ENCODE measurements around the gene DPYSL4.

DPYSL4 gene

GRCh38 chr10:132151951-132152505 lies 34.7 kb upstream of the DPYSL4 start:
- peaks cover 6% of the 10 kb centered on the region for H3K27me3 ChIP-seq (ENCODE audit: control insufficient read depth, insufficient read depth, low read length)
- no peak overlapping the region for H3K4me2 ChIP-seq (ENCODE audit: low read length)
- no peaks in the 10 kb centered on the region for H3K9me3 ChIP-seq (replicated peaks; ENCODE audit: low read length)
- H3K4me3 ChIP-seq (ENCODE audit: low read length), result no peak overlapping the region
- no peak overlapping the region for H3K9ac ChIP-seq (ENCODE audit: low read depth, low read length)
- H3K4me1 ChIP-seq (ENCODE audit: control insufficient read depth, insufficient read depth, low read length), result no peaks in the 10 kb centered on the region
- H3K36me3 ChIP-seq (ENCODE audit: insufficient read depth, low read length), result no peaks in the 10 kb centered on the region

- H3K4me1 ChIP-seq (ENCODE audit: control insufficient read depth, insufficient read depth, low read length), result no peaks in the 10 kb centered on the region
- peaks cover 4% of the 10 kb centered on the region for H3K27me3 ChIP-seq (ENCODE audit: control insufficient read depth, insufficient read depth, low read length)
- no peak overlapping the region for H3K4me2 ChIP-seq (ENCODE audit: low read length)
- H3K4me3 ChIP-seq (ENCODE audit: low read length), result no peak overlapping the region
- H3K36me3 ChIP-seq (ENCODE audit: insufficient read depth, low read length), result no peaks in the 10 kb centered on the region
- H3K9ac ChIP-seq (ENCODE audit: low read depth, low read length), result no peak overlapping the region
- H3K9me3 ChIP-seq (replicated peaks; ENCODE audit: low read length), result no peaks in the 10 kb centered on the region
Measured at GRCh38 chr10:132152896-132153580, 33.7 kb upstream of the DPYSL4 start.

GRCh38 chr10:132153616-132154217 lies 33.0 kb upstream of the DPYSL4 start:
- H3K4me3 ChIP-seq (ENCODE audit: low read length), result no peak overlapping the region
- peaks cover 4% of the 10 kb centered on the region for H3K27me3 ChIP-seq (ENCODE audit: control insufficient read depth, insufficient read depth, low read length)
- no peaks in the 10 kb centered on the region for H3K4me1 ChIP-seq (ENCODE audit: control insufficient read depth, insufficient read depth, low read length)
- no peaks in the 10 kb centered on the region for H3K36me3 ChIP-seq (ENCODE audit: insufficient read depth, low read length)
- no peak overlapping the region for H3K4me2 ChIP-seq (ENCODE audit: low read length)
- H3K9me3 ChIP-seq (replicated peaks; ENCODE audit: low read length), result no peaks in the 10 kb centered on the region
- no peak overlapping the region for H3K9ac ChIP-seq (ENCODE audit: low read depth, low read length)

- H3K36me3 ChIP-seq (ENCODE audit: insufficient read depth, low read length), result no peaks in the 10 kb centered on the region
Measured at GRCh38 chr10:132154440-132154839, 32.3 kb upstream of the DPYSL4 start.

GRCh38 chr10:132154931-132155330 lies 31.8 kb upstream of the DPYSL4 start:
- peaks cover 4% of the 10 kb centered on the region for H3K27me3 ChIP-seq (ENCODE audit: control insufficient read depth, insufficient read depth, low read length)
- no peak overlapping the region for H3K4me3 ChIP-seq (ENCODE audit: low read length)
- no peaks in the 10 kb centered on the region for H3K9me3 ChIP-seq (replicated peaks; ENCODE audit: low read length)
- H3K9ac ChIP-seq (ENCODE audit: low read depth, low read length), result no peak overlapping the region
- no peaks in the 10 kb centered on the region for H3K36me3 ChIP-seq (ENCODE audit: insufficient read depth, low read length)
- H3K4me1 ChIP-seq (ENCODE audit: control insufficient read depth, insufficient read depth, low read length), result no peaks in the 10 kb centered on the region
- no peak overlapping the region for H3K4me2 ChIP-seq (ENCODE audit: low read length)

More at GRCh38 chr10:132154440-132154839, 32.3 kb upstream of the DPYSL4 start:
- no peak overlapping the region for H3K4me3 ChIP-seq (ENCODE audit: low read length)
- H3K4me2 ChIP-seq (ENCODE audit: low read length), result no peak overlapping the region
- no peaks in the 10 kb centered on the region for H3K9me3 ChIP-seq (replicated peaks; ENCODE audit: low read length)
- no peaks in the 10 kb centered on the region for H3K4me1 ChIP-seq (ENCODE audit: control insufficient read depth, insufficient read depth, low read length)
- no peak overlapping the region for H3K9ac ChIP-seq (ENCODE audit: low read depth, low read length)
- peaks cover 4% of the 10 kb centered on the region for H3K27me3 ChIP-seq (ENCODE audit: control insufficient read depth, insufficient read depth, low read length)

- H3K9ac ChIP-seq (ENCODE audit: low read depth, low read length), result no peak overlapping the region
- H3K4me1 ChIP-seq (ENCODE audit: control insufficient read depth, insufficient read depth, low read length), result no peaks in the 10 kb centered on the region
- H3K36me3 ChIP-seq (ENCODE audit: insufficient read depth, low read length), result no peaks in the 10 kb centered on the region
- peaks cover 4% of the 10 kb centered on the region for H3K27me3 ChIP-seq (ENCODE audit: control insufficient read depth, insufficient read depth, low read length)
- H3K4me2 ChIP-seq (ENCODE audit: low read length), result no peak overlapping the region
- no peak overlapping the region for H3K4me3 ChIP-seq (ENCODE audit: low read length)
- H3K9me3 ChIP-seq (replicated peaks; ENCODE audit: low read length), result no peaks in the 10 kb centered on the region
Measured at GRCh38 chr10:132155723-132156381, 30.9 kb upstream of the DPYSL4 start.

- Histone ChIP-seq H3K4me3 (ENCODE audit: low read length) (no peak overlapping the region), H3K4me1 (ENCODE audit: control insufficient read depth, insufficient read depth, low read length) (no peaks in the 10 kb centered on the region), H3K36me3 (ENCODE audit: insufficient read depth, low read length) (no peaks in the 10 kb centered on the region), H3K9ac (ENCODE audit: low read depth, low read length) (no peak overlapping the region), H3K27me3 (ENCODE audit: control insufficient read depth, insufficient read depth, low read length) (peaks cover 4% of the 10 kb centered on the region), H3K9me3 (replicated peaks; ENCODE audit: low read length) (no peaks in the 10 kb centered on the region), H3K4me2 (ENCODE audit: low read length) (no peak overlapping the region)
Measured at GRCh38 chr10:132156382-132156781, 30.4 kb upstream of the DPYSL4 start.

GRCh38 chr10:132157101-132157500 lies 29.6 kb upstream of the DPYSL4 start:
- H3K4me1 ChIP-seq (ENCODE audit: control insufficient read depth, insufficient read depth, low read length), result no peaks in the 10 kb centered on the region
- no peak overlapping the region for H3K9ac ChIP-seq (ENCODE audit: low read depth, low read length)
- no peaks in the 10 kb centered on the region for H3K36me3 ChIP-seq (ENCODE audit: insufficient read depth, low read length)
- peaks cover 4% of the 10 kb centered on the region for H3K27me3 ChIP-seq (ENCODE audit: control insufficient read depth, insufficient read depth, low read length)
- H3K9me3 ChIP-seq (replicated peaks; ENCODE audit: low read length), result no peaks in the 10 kb centered on the region
- H3K4me2 ChIP-seq (ENCODE audit: low read length), result no peak overlapping the region
- H3K4me3 ChIP-seq (ENCODE audit: low read length), result no peak overlapping the region

- H3K9me3 ChIP-seq (replicated peaks; ENCODE audit: low read length), result no peaks in the 10 kb centered on the region
- peaks cover 4% of the 10 kb centered on the region for H3K27me3 ChIP-seq (ENCODE audit: control insufficient read depth, insufficient read depth, low read length)
- H3K36me3 ChIP-seq (ENCODE audit: insufficient read depth, low read length), result no peaks in the 10 kb centered on the region
- H3K4me3 ChIP-seq (ENCODE audit: low read length), result no peak overlapping the region
- no peak overlapping the region for H3K9ac ChIP-seq (ENCODE audit: low read depth, low read length)
- no peaks in the 10 kb centered on the region for H3K4me1 ChIP-seq (ENCODE audit: control insufficient read depth, insufficient read depth, low read length)
- H3K4me2 ChIP-seq (ENCODE audit: low read length), result no peak overlapping the region
Measured at GRCh38 chr10:132158122-132158741, 28.5 kb upstream of the DPYSL4 start.

- Histone ChIP-seq H3K4me3 (ENCODE audit: low read length) (no peak overlapping the region), H3K27me3 (ENCODE audit: control insufficient read depth, insufficient read depth, low read length) (peaks cover 4% of the 10 kb centered on the region), H3K9ac (ENCODE audit: low read depth, low read length) (no peak overlapping the region), H3K4me2 (ENCODE audit: low read length) (no peak overlapping the region), H3K9me3 (replicated peaks; ENCODE audit: low read length) (no peaks in the 10 kb centered on the region), H3K4me1 (ENCODE audit: control insufficient read depth, insufficient read depth, low read length) (no peaks in the 10 kb centered on the region), H3K36me3 (ENCODE audit: insufficient read depth, low read length) (no peaks in the 10 kb centered on the region)
Measured at GRCh38 chr10:132158823-132159222, 27.9 kb upstream of the DPYSL4 start.
